GM23248 (cell line): ENCODE measurements around the gene CHST6. TPM values are rescaled to one million over a fixed set of nuclear protein-coding genes. Genes with fewer than 3 reads are reported as not detected.
"Not testable (repeated sequence)": the region's sequence is repeated elsewhere in the genome, so short reads cannot be mapped to it uniquely, and the experiment has no call there.

Experiments used
- DNase-seq: peaks from one replicate; pipeline ENCODE4 v3.0.0-alpha.2; 2015
- H2AFZ ChIP-seq: fragments of 200-600 bp; sonication (generic); 2 replicates; pipeline ENCODE4 v1.6.1; 2016; ENCODE audit warnings: antibody characterized with exemption
- H3F3A ChIP-seq: fragments of 200-600 bp; sonication (generic); 2 replicates; pipeline ENCODE4 v1.6.1; 2016; ENCODE audit warnings: mild to moderate bottlenecking, antibody characterized with exemption, mixed run types; ENCODE audit not compliant: insufficient read depth
- H3K27ac ChIP-seq: fragments of 200-600 bp; sonication (generic); 2 replicates; pipeline ENCODE4 v1.5.1; 2016; ENCODE audit warnings: mild to moderate bottlenecking
- H3K27me3 ChIP-seq: fragments of 200-600 bp; sonication (generic); replicated peaks from 2 replicates; pipeline ENCODE4 v1.6.1; 2016; ENCODE audit warnings: mild to moderate bottlenecking; ENCODE audit not compliant: insufficient read depth
- H3K36me3 ChIP-seq: fragments of 200-600 bp; sonication (generic); 2 replicates; pipeline ENCODE4 v1.6.1; 2016; ENCODE audit warnings: low read depth, mild to moderate bottlenecking
- H3K4me1 ChIP-seq: fragments of 200-600 bp; sonication (generic); 2 replicates; pipeline ENCODE4 v1.6.1; 2016; ENCODE audit warnings: mild to moderate bottlenecking; ENCODE audit not compliant: insufficient read depth
- H3K4me2 ChIP-seq: fragments of 200-600 bp; sonication (generic); one replicate; pipeline ENCODE4 v1.6.1; 2016; ENCODE audit warnings: mild to moderate bottlenecking; ENCODE audit not compliant: unreplicated experiment
- H3K4me3 ChIP-seq: fragments of 200-600 bp; sonication (generic); 2 replicates; pipeline ENCODE4 v1.5.1; 2016; ENCODE audit warnings: mild to moderate bottlenecking
- H3K79me2 ChIP-seq: fragments of 200-600 bp; sonication (generic); 2 replicates; pipeline ENCODE4 v1.6.1; 2016; ENCODE audit warnings: mild to moderate bottlenecking; ENCODE audit not compliant: insufficient read depth
- H3K9ac ChIP-seq: fragments of 200-600 bp; sonication (generic); 2 replicates; pipeline ENCODE4 v1.6.1; 2016; ENCODE audit warnings: mild to moderate bottlenecking
- H3K9me2 ChIP-seq: fragments of 200-600 bp; sonication (generic); 2 replicates; pipeline ENCODE4 v1.6.1; 2016; ENCODE audit warnings: mixed run types, mild to moderate bottlenecking, moderate library complexity; ENCODE audit not compliant: insufficient read depth
- H3K9me3 ChIP-seq: fragments of 200-600 bp; sonication (generic); one replicate; pipeline ENCODE4 v1.6.1; 2017; ENCODE audit warnings: low read depth
- H4K20me1 ChIP-seq: fragments of 200-600 bp; sonication (generic); 2 replicates; pipeline ENCODE4 v1.6.0; 2016; ENCODE audit not compliant: insufficient read depth
- EZH2 ChIP-seq: fragments of 200-600 bp; sonication (generic); IDR thresholded peaks from 2 replicates; pipeline ENCODE4 v1.6.1; 2018; ENCODE audit warnings: antibody characterized with exemption, mild to moderate bottlenecking; ENCODE audit not compliant: insufficient read depth, poor library complexity, severe bottlenecking
- EZH2phosphoT487 ChIP-seq: fragments of 200-600 bp; sonication (generic); IDR thresholded peaks from 2 replicates; pipeline ENCODE4 v1.6.1; 2018; ENCODE audit warnings: antibody characterized with exemption, moderate library complexity, mild to moderate bottlenecking, low read depth; ENCODE audit not compliant: insufficient read depth
- WGBS, 2 experiments: methylation state at CpG; one replicate each; pipeline ENCODE4 v1.1.6; 2015 to 2017; ENCODE audit warnings: low lambda C conversion rate in 2 of 2, low coverage in 1 of 2; ENCODE audit errors: missing lambda C conversion rate in 2 of 2; 5-methylcytosine and 5-hydroxymethylcytosine counted together
- in situ Hi-C: fragments of 300-500 bp; cut with MboI; formaldehyde crosslinking; loops from 2 replicates; pipeline ENCODE4 v1.15.0; 2020
- polyA plus RNA-seq: library from polyadenylated mRNA; unstranded; fragments of >200 nt; fragmentation: Nextera tagmentation; extraction: Ambion mirVana; gene quantifications from 2 replicates; pipeline ENCODE4 v1.2.1, GENCODE V29; 2016
- total RNA-seq: library from RNA; depleted of rRNA; stranded (reverse); fragments of >200 nt; shearing (Covaris generic); gene quantifications from 2 replicates; pipeline ENCODE4 v1.2.3, GENCODE V29; 2014

Gene CHST6
- total and polyA plus RNA-seq, 2 experiments from 2014 or later: 0.10 to 0.65 TPM

GRCh38 chr16:75527825-75528299 lies 32.6 kb upstream of the CHST6 start:
- 83 to 86% methylated on average over 5 of the region's 5 CpGs for WGBS, 2 experiments
- no peaks in the 10 kb centered on the region for H3K9me3 ChIP-seq
- no peaks in the 10 kb centered on the region for H4K20me1 ChIP-seq
- no peaks in the 10 kb centered on the region for H3F3A ChIP-seq
- H3K9ac ChIP-seq: no peak overlapping the region
- H3K9me2 ChIP-seq: no peaks in the 10 kb centered on the region
- no peak overlapping the region for H3K4me2 ChIP-seq
- H2AFZ ChIP-seq: no peak overlapping the region
- no peak overlapping the region for H3K27ac ChIP-seq
- no peaks in the 10 kb centered on the region for H3K79me2 ChIP-seq
- DNase-seq: no peak
- no peaks in the 10 kb centered on the region for H3K36me3 ChIP-seq
- TF ChIP-seq EZH2phosphoT487: no peak
- no peak for TF ChIP-seq EZH2
- in situ Hi-C loops: no loop called here
- no peak overlapping the region for H3K4me3 ChIP-seq
- no peaks in the 10 kb centered on the region for H3K4me1 ChIP-seq
- no peaks in the 10 kb centered on the region for H3K27me3 ChIP-seq

- Histone ChIP-seq H3K9me3 (no peaks in the 10 kb centered on the region), H3K4me2 (no peak overlapping the region), H3K36me3 (no peaks in the 10 kb centered on the region), H3K27ac (no peak overlapping the region), H3K27me3 (no peaks in the 10 kb centered on the region), H2AFZ (no peak overlapping the region), H3K4me1 (no peaks in the 10 kb centered on the region), H4K20me1 (no peaks in the 10 kb centered on the region), H3F3A (no peaks in the 10 kb centered on the region), H3K79me2 (no peaks in the 10 kb centered on the region), H3K4me3 (no peak overlapping the region), H3K9ac (no peak overlapping the region), H3K9me2 (no peaks in the 10 kb centered on the region)
- in situ Hi-C loops: no loop called here
- WGBS, 2 experiments: 58% methylated on average over 5 of the region's 5 CpGs
- TF ChIP-seq EZH2phosphoT487 (no peak), EZH2 (no peak)
- no peak for DNase-seq
Measured at GRCh38 chr16:75526032-75526790, 31.0 kb upstream of the CHST6 start.

GRCh38 chr16:75519175-75519574 lies 23.9 kb upstream of the CHST6 start:
- H2AFZ ChIP-seq: no peak overlapping the region
- TF ChIP-seq EZH2phosphoT487 (no peak), EZH2 (no peak)
- no peaks in the 10 kb centered on the region for H3F3A ChIP-seq
- H3K4me2 ChIP-seq: no peak overlapping the region
- H3K4me1 ChIP-seq: no peaks in the 10 kb centered on the region
- H3K27me3 ChIP-seq: no peaks in the 10 kb centered on the region
- no peak overlapping the region for H3K4me3 ChIP-seq
- H3K36me3 ChIP-seq: no peaks in the 10 kb centered on the region
- no peak for DNase-seq
- no peak overlapping the region for H3K9ac ChIP-seq
- H4K20me1 ChIP-seq: no peaks in the 10 kb centered on the region
- H3K27ac ChIP-seq: no peak overlapping the region
- no peaks in the 10 kb centered on the region for H3K79me2 ChIP-seq
- in situ Hi-C loops: no loop called here
- WGBS, 2 experiments: 81 to 83% methylated on average over 6 of the region's 6 CpGs
- H3K9me2 ChIP-seq: no peaks in the 10 kb centered on the region
- no peaks in the 10 kb centered on the region for H3K9me3 ChIP-seq

GRCh38 chr16:75516189-75516966 lies 21.1 kb upstream of the CHST6 start:
- H3K9me2 ChIP-seq, H3F3A ChIP-seq, H4K20me1 ChIP-seq, H3K27me3 ChIP-seq, H3K79me2 ChIP-seq, H3K4me1 ChIP-seq, H3K9me3 ChIP-seq, in situ Hi-C loops, H3K36me3 ChIP-seq: not testable (repeated sequence)
- Histone ChIP-seq H3K27ac (peak overlapping the region; percentile 37; the same call in 1 of the 2 replicates), H3K9ac (peak overlapping the region; percentile 81), H3K4me2 (peak overlapping the region; percentile 83), H2AFZ (peak overlapping the region; percentile 78), H3K4me3 (peak overlapping the region; percentile 72)
- peak; percentile 65 for DNase-seq
- 14 to 17% methylated on average over 25 to 29 of the region's 42 CpGs for WGBS, 2 experiments
